Measurements from ENCODE around the gene PGGHG.

The PGGHG gene

GRCh38 chr11:249062-249461, 39.9 kb upstream of the PGGHG start:
- Histone ChIP-seq H3K27ac (no peak overlapping the region), H3K36me3 (ENCODE audit: control insufficient read depth, insufficient read depth, low read length) (no peaks in the 10 kb centered on the region), H3K27me3 (ENCODE audit: control insufficient read depth, insufficient read depth, low read length) (no peaks in the 10 kb centered on the region), H3K9me3 (ENCODE audit: control insufficient read depth, low read length) (no peaks in the 10 kb centered on the region), H3K4me2 (ENCODE audit: low read length) (no peak overlapping the region), H3K9ac (no peak overlapping the region), H3K4me1 (no peaks in the 10 kb centered on the region), H3K4me3 (ENCODE audit: low read depth, low read length) (no peak overlapping the region), H3K79me2 (no peaks in the 10 kb centered on the region), H2AFZ (no peak overlapping the region)
- no peak for TF ChIP-seq CTCF (IDR thresholded peaks at IDR 0.05)

GRCh38 chr11:250274-250673, 38.7 kb upstream of the PGGHG start:
- Histone ChIP-seq H3K9me3 (ENCODE audit: control insufficient read depth, low read length) (no peaks in the 10 kb centered on the region), H3K27me3 (ENCODE audit: control insufficient read depth, insufficient read depth, low read length) (no peaks in the 10 kb centered on the region), H3K36me3 (ENCODE audit: control insufficient read depth, insufficient read depth, low read length) (no peaks in the 10 kb centered on the region), H3K4me2 (ENCODE audit: low read length) (no peak overlapping the region), H3K9ac (no peak overlapping the region), H2AFZ (no peak overlapping the region), H3K4me3 (ENCODE audit: low read depth, low read length) (no peak overlapping the region), H3K79me2 (no peaks in the 10 kb centered on the region), H3K4me1 (no peaks in the 10 kb centered on the region), H3K27ac (no peak overlapping the region)
- no peak for TF ChIP-seq CTCF (IDR thresholded peaks at IDR 0.05)

- H3K4me1 ChIP-seq = no peaks in the 10 kb centered on the region
- TF ChIP-seq CTCF (IDR thresholded peaks at IDR 0.05) = peak; percentile 14
- no peaks in the 10 kb centered on the region for H3K79me2 ChIP-seq
- no peak overlapping the region for H3K27ac ChIP-seq
- no peaks in the 10 kb centered on the region for H3K9me3 ChIP-seq (ENCODE audit: control insufficient read depth, low read length)
- H3K9ac ChIP-seq = no peak overlapping the region
- H2AFZ ChIP-seq = no peak overlapping the region
- no peaks in the 10 kb centered on the region for H3K36me3 ChIP-seq (ENCODE audit: control insufficient read depth, insufficient read depth, low read length)
- no peak overlapping the region for H3K4me3 ChIP-seq (ENCODE audit: low read depth, low read length)
- no peaks in the 10 kb centered on the region for H3K27me3 ChIP-seq (ENCODE audit: control insufficient read depth, insufficient read depth, low read length)
- no peak overlapping the region for H3K4me2 ChIP-seq (ENCODE audit: low read length)
Measured at GRCh38 chr11:250740-251299, 38.1 kb upstream of the PGGHG start.

GRCh38 chr11:251550-251949, 37.4 kb upstream of the PGGHG start:
- TF ChIP-seq CTCF (IDR thresholded peaks at IDR 0.05) = no peak

GRCh38 chr11:252666-253065, 36.3 kb upstream of the PGGHG start:
- no peak overlapping the region for H2AFZ ChIP-seq
- no peaks in the 10 kb centered on the region for H3K27me3 ChIP-seq (ENCODE audit: control insufficient read depth, insufficient read depth, low read length)
- no peaks in the 10 kb centered on the region for H3K4me1 ChIP-seq
- H3K9me3 ChIP-seq (ENCODE audit: control insufficient read depth, low read length) = no peaks in the 10 kb centered on the region
- H3K79me2 ChIP-seq = no peaks in the 10 kb centered on the region
- H3K9ac ChIP-seq = no peak overlapping the region
- no peaks in the 10 kb centered on the region for H3K36me3 ChIP-seq (ENCODE audit: control insufficient read depth, insufficient read depth, low read length)
- TF ChIP-seq CTCF (IDR thresholded peaks at IDR 0.05) = no peak
- H3K4me2 ChIP-seq (ENCODE audit: low read length) = no peak overlapping the region
- no peak overlapping the region for H3K27ac ChIP-seq
- H3K4me3 ChIP-seq (ENCODE audit: low read depth, low read length) = no peak overlapping the region

More at GRCh38 chr11:251550-251949, 37.4 kb upstream of the PGGHG start:
- H2AFZ ChIP-seq = no peak overlapping the region
- H3K4me1 ChIP-seq = no peaks in the 10 kb centered on the region
- no peaks in the 10 kb centered on the region for H3K79me2 ChIP-seq
- no peak overlapping the region for H3K9ac ChIP-seq
- H3K9me3 ChIP-seq (ENCODE audit: control insufficient read depth, low read length) = no peaks in the 10 kb centered on the region
- H3K36me3 ChIP-seq (ENCODE audit: control insufficient read depth, insufficient read depth, low read length) = no peaks in the 10 kb centered on the region
- H3K27ac ChIP-seq = no peak overlapping the region
- H3K27me3 ChIP-seq (ENCODE audit: control insufficient read depth, insufficient read depth, low read length) = no peaks in the 10 kb centered on the region
- no peak overlapping the region for H3K4me3 ChIP-seq (ENCODE audit: low read depth, low read length)
- peak overlapping the region; percentile 35 for H3K4me2 ChIP-seq (ENCODE audit: low read length)

Data from parathyroid adenoma (tissue), 2 donors.